ENCODE measurements around the gene SLC9B1.

DNA sequence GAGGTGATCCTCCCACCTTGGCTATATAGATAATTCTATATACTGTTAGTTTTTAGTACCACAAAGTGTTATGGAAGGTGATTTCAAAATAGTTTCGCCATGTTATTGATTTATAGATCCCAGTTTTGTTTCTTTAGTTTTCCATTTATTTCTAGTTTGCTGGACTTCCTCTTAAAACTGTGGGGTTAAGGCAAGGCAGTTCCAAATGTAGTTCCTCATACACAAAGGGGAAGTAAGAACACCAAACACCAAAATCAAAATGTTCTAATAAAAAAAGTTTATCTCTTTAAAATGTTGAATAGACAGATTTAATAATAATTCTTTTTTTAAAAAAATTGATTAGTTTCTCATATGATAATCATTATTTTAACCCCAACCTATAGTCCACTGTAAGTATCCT, 157.5 kb downstream of the SLC9B1 start:
- TF ChIP-seq, protein P1, sequence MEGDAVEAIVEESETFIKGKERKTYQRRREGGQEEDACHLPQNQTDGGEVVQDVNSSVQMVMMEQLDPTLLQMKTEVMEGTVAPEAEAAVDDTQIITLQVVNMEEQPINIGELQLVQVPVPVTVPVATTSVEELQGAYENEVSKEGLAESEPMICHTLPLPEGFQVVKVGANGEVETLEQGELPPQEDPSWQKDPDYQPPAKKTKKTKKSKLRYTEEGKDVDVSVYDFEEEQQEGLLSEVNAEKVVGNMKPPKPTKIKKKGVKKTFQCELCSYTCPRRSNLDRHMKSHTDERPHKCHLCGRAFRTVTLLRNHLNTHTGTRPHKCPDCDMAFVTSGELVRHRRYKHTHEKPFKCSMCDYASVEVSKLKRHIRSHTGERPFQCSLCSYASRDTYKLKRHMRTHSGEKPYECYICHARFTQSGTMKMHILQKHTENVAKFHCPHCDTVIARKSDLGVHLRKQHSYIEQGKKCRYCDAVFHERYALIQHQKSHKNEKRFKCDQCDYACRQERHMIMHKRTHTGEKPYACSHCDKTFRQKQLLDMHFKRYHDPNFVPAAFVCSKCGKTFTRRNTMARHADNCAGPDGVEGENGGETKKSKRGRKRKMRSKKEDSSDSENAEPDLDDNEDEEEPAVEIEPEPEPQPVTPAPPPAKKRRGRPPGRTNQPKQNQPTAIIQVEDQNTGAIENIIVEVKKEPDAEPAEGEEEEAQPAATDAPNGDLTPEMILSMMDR (IDR thresholded peaks at IDR 0.05): no peak
- TF ChIP-seq POLR2AphosphoS5 (IDR thresholded peaks at IDR 0.05): no peak
- no peak for TF ChIP-seq POLR2A (IDR thresholded peaks at IDR 0.05)
- TF ChIP-seq EP300 (IDR thresholded peaks at IDR 0.05): no peak

Measured in stomach (tissue), 4 donors.